ENCODE results near the gene SHC4. TPM values are rescaled to one million over a fixed set of nuclear protein-coding genes. Genes with fewer than 3 reads are reported as not detected.

SHC4 gene
- total RNA-seq, 1 experiment from 2014 or later, result not detected

DNA sequence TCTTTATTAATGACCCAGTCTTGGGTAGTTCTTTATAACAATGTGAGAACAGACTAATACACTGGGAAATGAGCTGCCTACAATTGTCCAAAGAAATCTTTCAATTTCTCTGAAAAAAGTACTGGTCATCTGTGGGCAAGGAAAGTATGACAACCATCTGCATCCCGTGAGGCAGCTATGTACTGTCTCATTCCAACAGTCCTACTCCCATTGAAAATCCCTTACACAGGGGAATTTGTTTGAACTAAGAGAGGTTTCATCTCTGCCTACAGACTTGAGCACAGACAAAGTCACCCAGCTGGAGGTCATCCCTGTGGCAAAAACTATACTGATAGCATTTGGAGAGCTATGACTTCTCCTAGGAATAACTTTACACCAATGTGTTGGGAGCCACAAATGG lies 27.1 kb downstream of the SHC4 start:
- Mint-ChIP-seq H3K27ac (ENCODE audit: unreplicated experiment) (no peak overlapping the region), H3K36me3 (ENCODE audit: insufficient read depth, unreplicated experiment) (no peaks in the 10 kb centered on the region), H3K27me3 (ENCODE audit: insufficient read depth, unreplicated experiment) (peaks cover 4% of the 10 kb centered on the region), H3K4me1 (ENCODE audit: low read depth, unreplicated experiment) (no peaks in the 10 kb centered on the region), H3K4me3 (ENCODE audit: unreplicated experiment) (no peak overlapping the region), H3K9me3 (ENCODE audit: unreplicated experiment) (no peaks in the 10 kb centered on the region)
- Histone ChIP-seq H3K9me3 (no peaks in the 10 kb centered on the region), H3K4me1 (no peaks in the 10 kb centered on the region), H3K4me3 (ENCODE audit: low read depth, low read length) (no peak overlapping the region), H3K36me3 (ENCODE audit: control insufficient read depth, insufficient read depth, low read length) (no peaks in the 10 kb centered on the region), H3K27me3 (replicated peaks; ENCODE audit: control insufficient read depth, insufficient read depth, low read length) (no peaks in the 10 kb centered on the region)
- no TSS peak for BruUV-seq (replicated peaks)
- CTCF ChIA-PET, result no interaction called here
- POLR2A ChIA-PET, result no interaction called here
- TF ChIP-seq, protein P1, sequence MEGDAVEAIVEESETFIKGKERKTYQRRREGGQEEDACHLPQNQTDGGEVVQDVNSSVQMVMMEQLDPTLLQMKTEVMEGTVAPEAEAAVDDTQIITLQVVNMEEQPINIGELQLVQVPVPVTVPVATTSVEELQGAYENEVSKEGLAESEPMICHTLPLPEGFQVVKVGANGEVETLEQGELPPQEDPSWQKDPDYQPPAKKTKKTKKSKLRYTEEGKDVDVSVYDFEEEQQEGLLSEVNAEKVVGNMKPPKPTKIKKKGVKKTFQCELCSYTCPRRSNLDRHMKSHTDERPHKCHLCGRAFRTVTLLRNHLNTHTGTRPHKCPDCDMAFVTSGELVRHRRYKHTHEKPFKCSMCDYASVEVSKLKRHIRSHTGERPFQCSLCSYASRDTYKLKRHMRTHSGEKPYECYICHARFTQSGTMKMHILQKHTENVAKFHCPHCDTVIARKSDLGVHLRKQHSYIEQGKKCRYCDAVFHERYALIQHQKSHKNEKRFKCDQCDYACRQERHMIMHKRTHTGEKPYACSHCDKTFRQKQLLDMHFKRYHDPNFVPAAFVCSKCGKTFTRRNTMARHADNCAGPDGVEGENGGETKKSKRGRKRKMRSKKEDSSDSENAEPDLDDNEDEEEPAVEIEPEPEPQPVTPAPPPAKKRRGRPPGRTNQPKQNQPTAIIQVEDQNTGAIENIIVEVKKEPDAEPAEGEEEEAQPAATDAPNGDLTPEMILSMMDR (IDR thresholded peaks at IDR 0.05; ENCODE audit: insufficient read depth in 1 of 2, low read depth in 1 of 2, low read length in 1 of 2, severe bottlenecking in 1 of 2, unreplicated experiment in 1 of 2), result no peak
- no peak for DNase-seq
- intact Hi-C loops (cut with micrococcal nuclease; ENCODE audit: unreplicated experiment), result no loop called here

DNA sequence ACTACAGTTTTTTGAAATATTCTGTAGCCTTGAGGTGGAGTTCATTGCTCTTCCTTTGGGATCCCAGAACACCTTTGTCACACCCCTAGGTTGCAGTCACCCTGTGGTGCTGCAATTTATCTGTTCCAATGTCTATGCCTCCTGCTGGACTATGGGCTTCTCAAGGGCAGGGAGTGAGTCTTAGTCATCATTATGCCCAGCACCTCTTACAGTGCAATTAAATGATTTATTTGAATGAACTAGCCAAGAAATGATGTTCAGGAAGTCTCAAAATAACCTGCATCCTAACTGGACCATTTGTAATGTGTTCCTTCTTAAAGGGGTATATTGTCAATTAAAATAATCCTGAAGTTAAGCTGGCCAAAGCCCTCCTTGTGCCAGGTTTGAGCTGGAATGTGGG lies 28.5 kb downstream of the SHC4 start:
- POLR2A ChIA-PET, result no interaction called here
- peaks cover 7% of the 10 kb centered on the region for H3K27me3 Mint-ChIP-seq (ENCODE audit: insufficient read depth, unreplicated experiment)
- BruUV-seq (replicated peaks), result no TSS peak
- CTCF ChIA-PET, result no interaction called here
- TF ChIP-seq, protein P1 (IDR thresholded peaks at IDR 0.05; ENCODE audit: insufficient read depth in 1 of 2, low read depth in 1 of 2, low read length in 1 of 2, severe bottlenecking in 1 of 2, unreplicated experiment in 1 of 2), result no peak
- Histone ChIP-seq H3K9me3 (no peaks in the 10 kb centered on the region), H3K27me3 (replicated peaks; ENCODE audit: control insufficient read depth, insufficient read depth, low read length) (no peaks in the 10 kb centered on the region), H3K4me1 (no peaks in the 10 kb centered on the region), H3K4me3 (ENCODE audit: low read depth, low read length) (no peak overlapping the region), H3K36me3 (ENCODE audit: control insufficient read depth, insufficient read depth, low read length) (no peaks in the 10 kb centered on the region)
- H3K36me3 Mint-ChIP-seq (ENCODE audit: insufficient read depth, unreplicated experiment), result no peaks in the 10 kb centered on the region
- H3K4me1 Mint-ChIP-seq (ENCODE audit: low read depth, unreplicated experiment), result no peaks in the 10 kb centered on the region
- intact Hi-C loops (cut with micrococcal nuclease; ENCODE audit: unreplicated experiment), result no loop called here
- no peak for DNase-seq
- H3K4me3 Mint-ChIP-seq (ENCODE audit: unreplicated experiment), result no peak overlapping the region
- no peak overlapping the region for H3K27ac Mint-ChIP-seq (ENCODE audit: unreplicated experiment)
- H3K9me3 Mint-ChIP-seq (ENCODE audit: unreplicated experiment), result no peaks in the 10 kb centered on the region

DNA sequence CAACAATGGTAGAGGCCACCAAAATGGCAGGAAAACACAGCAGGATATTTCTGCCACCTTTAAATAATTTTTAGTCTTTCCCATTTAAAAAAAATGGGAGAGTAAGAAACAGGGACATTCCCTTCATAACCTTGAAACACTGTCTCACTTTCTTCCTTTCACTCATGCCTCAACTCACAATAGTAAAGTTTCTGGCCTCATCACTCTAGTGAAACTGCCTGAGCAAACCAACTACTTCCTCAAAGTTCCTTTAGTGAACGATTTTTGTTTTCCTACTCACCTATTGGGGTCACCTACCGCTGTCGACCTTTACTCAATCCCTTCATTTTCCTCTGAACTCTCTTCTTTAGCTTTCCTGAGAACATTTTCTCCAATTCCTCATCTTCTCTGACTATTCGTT lies 33.0 kb downstream of the SHC4 start:
- intact Hi-C loops (cut with micrococcal nuclease; ENCODE audit: unreplicated experiment), result no loop called here
- no peak for DNase-seq
- Mint-ChIP-seq H3K36me3 (ENCODE audit: insufficient read depth, unreplicated experiment) (no peaks in the 10 kb centered on the region), H3K4me1 (ENCODE audit: low read depth, unreplicated experiment) (no peaks in the 10 kb centered on the region), H3K27ac (ENCODE audit: unreplicated experiment) (no peak overlapping the region), H3K27me3 (ENCODE audit: insufficient read depth, unreplicated experiment) (peaks cover 15% of the 10 kb centered on the region), H3K4me3 (ENCODE audit: unreplicated experiment) (no peak overlapping the region), H3K9me3 (ENCODE audit: unreplicated experiment) (no peaks in the 10 kb centered on the region)
- H3K4me1 ChIP-seq, result no peaks in the 10 kb centered on the region
- no peaks in the 10 kb centered on the region for H3K9me3 ChIP-seq
- H3K27me3 ChIP-seq (replicated peaks; ENCODE audit: control insufficient read depth, insufficient read depth, low read length), result no peaks in the 10 kb centered on the region
- ChIA-PET CTCF (no interaction called here), POLR2A (no interaction called here)
- H3K36me3 ChIP-seq (ENCODE audit: control insufficient read depth, insufficient read depth, low read length), result no peaks in the 10 kb centered on the region
- H3K4me3 ChIP-seq (ENCODE audit: low read depth, low read length), result no peak overlapping the region
- TF ChIP-seq, protein P1 (IDR thresholded peaks at IDR 0.05; ENCODE audit: insufficient read depth in 1 of 2, low read depth in 1 of 2, low read length in 1 of 2, severe bottlenecking in 1 of 2, unreplicated experiment in 1 of 2), result no peak
- no TSS peak for BruUV-seq (replicated peaks)
